HFFc6 (cell line): ENCODE results near the gene F5. TPM values are rescaled to one million over a fixed set of nuclear protein-coding genes. Genes with fewer than 3 reads are reported as not detected.

ENCODE experiments used
- DNase-seq: peaks from one replicate; pipeline ENCODE4 v3.0.0-alpha.2; 2018
- H3K27ac Mint-ChIP-seq: 2 replicates; pipeline ENCODE4 v1.8.0; 2020; ENCODE audit warnings: mild to moderate bottlenecking, mixed read lengths
- H3K27me3 Mint-ChIP-seq: 2 replicates; pipeline ENCODE4 v1.8.0; 2021; ENCODE audit warnings: mild to moderate bottlenecking, moderate library complexity, mixed read lengths; ENCODE audit not compliant: insufficient read depth
- H3K36me3 Mint-ChIP-seq: 2 replicates; pipeline ENCODE4 v1.8.0; 2021; ENCODE audit warnings: low read depth, mixed read lengths
- H3K4me1 Mint-ChIP-seq: 2 replicates; pipeline ENCODE4 v1.8.0; 2020; ENCODE audit warnings: low read depth, mixed read lengths
- H3K4me3 Mint-ChIP-seq: 2 replicates; pipeline ENCODE4 v1.8.0; 2020; ENCODE audit warnings: mild to moderate bottlenecking, moderate library complexity, mixed read lengths
- H3K9me3 Mint-ChIP-seq: 2 replicates; pipeline ENCODE4 v1.8.0; 2020; ENCODE audit warnings: mild to moderate bottlenecking, mixed read lengths
- CTCF ChIP-seq: fragments of 200-600 bp; sonication (generic); IDR thresholded peaks from 2 replicates; pipeline ENCODE4 v1.5.0; 2021; ENCODE audit warnings: antibody characterized with exemption, mild to moderate bottlenecking
- total RNA-seq, 6 experiments: library from RNA; stranded (reverse); fragmentation: NEBNext Ultra II Directional; extraction: Animal tissue kit (Norgen Biotek cat#: 25700); gene quantifications; 2 replicates in 1 of 6; 3 replicates in 5 of 6; pipeline ENCODE4 v1.2.3, GENCODE V29; 2021

F5 gene
- total RNA-seq, 6 experiments from 2014 or later, result not detected

- H3K9me3 Mint-ChIP-seq, result no peaks in the 10 kb centered on the region
- no peak overlapping the region for H3K4me3 Mint-ChIP-seq
- no peak for TF ChIP-seq CTCF
- H3K27me3 Mint-ChIP-seq, result no peaks in the 10 kb centered on the region
- H3K36me3 Mint-ChIP-seq, result no peaks in the 10 kb centered on the region
- no peak overlapping the region for H3K27ac Mint-ChIP-seq
- DNase-seq, result no peak
- H3K4me1 Mint-ChIP-seq, result peaks cover 10% of the 10 kb centered on the region
Observed at GRCh38 chr1:169473347-169473746, 112.9 kb downstream of the F5 start.

- H3K4me3 Mint-ChIP-seq, result no peak overlapping the region
- H3K4me1 Mint-ChIP-seq, result peaks cover 10% of the 10 kb centered on the region
- no peak for DNase-seq
- no peaks in the 10 kb centered on the region for H3K36me3 Mint-ChIP-seq
- H3K27me3 Mint-ChIP-seq, result no peaks in the 10 kb centered on the region
- TF ChIP-seq CTCF, result no peak
- no peaks in the 10 kb centered on the region for H3K9me3 Mint-ChIP-seq
- H3K27ac Mint-ChIP-seq, result no peak overlapping the region
Observed at GRCh38 chr1:169472738-169473137, 113.5 kb downstream of the F5 start.

- no peaks in the 10 kb centered on the region for H3K9me3 Mint-ChIP-seq
- H3K27me3 Mint-ChIP-seq, result no peaks in the 10 kb centered on the region
- DNase-seq, result no peak
Observed at GRCh38 chr1:169468982-169469381, 117.3 kb downstream of the F5 start.

GRCh38 chr1:169466259-169467230, 119.7 kb downstream of the F5 start:
- no peaks in the 10 kb centered on the region for H3K36me3 Mint-ChIP-seq
- peak; percentile 74 for TF ChIP-seq CTCF

More at GRCh38 chr1:169468982-169469381, 117.3 kb downstream of the F5 start:
- H3K27ac Mint-ChIP-seq, result peak overlapping the region; percentile 1; the same call in 1 of the 2 replicates
- H3K4me3 Mint-ChIP-seq, result no peak overlapping the region
- no peak for TF ChIP-seq CTCF
- H3K4me1 Mint-ChIP-seq, result peaks cover 10% of the 10 kb centered on the region
- H3K36me3 Mint-ChIP-seq, result no peaks in the 10 kb centered on the region

GRCh38 chr1:169465281-169465680, 121.0 kb downstream of the F5 start:
- Mint-ChIP-seq H3K36me3 (peaks cover 4% of the 10 kb centered on the region; the same call in 1 of the 2 replicates), H3K4me1 (peaks cover 13% of the 10 kb centered on the region), H3K9me3 (no peaks in the 10 kb centered on the region), H3K27me3 (no peaks in the 10 kb centered on the region), H3K4me3 (no peak overlapping the region), H3K27ac (no peak overlapping the region)
- DNase-seq, result no peak
- no peak for TF ChIP-seq CTCF

More at GRCh38 chr1:169466259-169467230, 119.7 kb downstream of the F5 start:
- Mint-ChIP-seq H3K27ac (no peak overlapping the region), H3K9me3 (no peaks in the 10 kb centered on the region), H3K4me1 (peaks cover 6% of the 10 kb centered on the region; the same call in 1 of the 2 replicates), H3K4me3 (no peak overlapping the region), H3K27me3 (no peaks in the 10 kb centered on the region)
- peak; percentile 48 for DNase-seq

Other genes starting within 250 kb of the F5 start
- gene NME7, start 218.7 kb downstream of the F5 start, total RNA-seq, result 10 to 100 TPM; 16.0 to 22.2 (median 18.7) TPM
- gene BLZF1, start 218.3 kb downstream of the F5 start, total RNA-seq, result 10 to 100 TPM; 33.2 to 37.3 (median 35.9) TPM
- gene CCDC181, start 159.0 kb downstream of the F5 start, total RNA-seq, result not detected
- 1 to 10 TPM; 2.3 to 3.2 (median 2.8) TPM for gene SLC19A2, start 100.5 kb downstream of the F5 start, total RNA-seq
- not detected for gene SELP, start 43.6 kb upstream of the F5 start, total RNA-seq
- gene SELL, start 125.1 kb upstream of the F5 start, total RNA-seq, result under 1 TPM in 4 of 6 experiments, not detected in 2; 0.10 to 0.28 (median 0.12) TPM
- gene SELE, start 147.6 kb upstream of the F5 start, total RNA-seq, result not detected
- gene METTL18, start 208.4 kb upstream of the F5 start, total RNA-seq, result 1 to 10 TPM; 4.1 to 6.3 (median 4.9) TPM